Thymus (tissue), 14 donors: ENCODE measurements around the gene CALY. TPM values are rescaled to one million over a fixed set of nuclear protein-coding genes. Genes with fewer than 3 reads are reported as not detected.

Experiments used
- DNase-seq, 9 donors: peaks; one replicate each; pipeline ENCODE4 v3.0.0-alpha.2; 2013; ENCODE audit warnings: low spot score in 9 of 9, low read depth in 6 of 9, missing footprints in 1 of 9
- H3K27ac ChIP-seq, 2 donors: one replicate each; pipeline ENCODE4 v1.5.1; 2013; ENCODE audit warnings: control low read depth in 1 of 2, low read depth in 1 of 2, low read length in 1 of 2, mild to moderate bottlenecking in 1 of 2, moderate library complexity in 1 of 2
- H3K27me3 ChIP-seq, 2 donors: one replicate each; pipeline ENCODE4 v1.5.1; 2013; ENCODE audit warnings: low read length in 1 of 2; ENCODE audit not compliant: control insufficient read depth in 2 of 2, insufficient read depth in 1 of 2
- H3K36me3 ChIP-seq, 2 donors: one replicate each; pipeline ENCODE4 v1.5.1; 2013; ENCODE audit warnings: low read length in 1 of 2, mild to moderate bottlenecking in 1 of 2, moderate library complexity in 1 of 2; ENCODE audit not compliant: control insufficient read depth in 2 of 2, insufficient read depth in 2 of 2
- H3K4me1 ChIP-seq, 2 donors: one replicate each; pipeline ENCODE4 v1.5.1; 2013; ENCODE audit warnings: low read length in 2 of 2; ENCODE audit not compliant: control insufficient read depth in 2 of 2, insufficient read depth in 2 of 2
- H3K4me3 ChIP-seq, 2 donors: one replicate each; pipeline ENCODE4 v1.5.1; 2013; ENCODE audit warnings: low read length in 2 of 2, control low read depth in 1 of 2, mild to moderate bottlenecking in 1 of 2
- H3K9me3 ChIP-seq, 2 donors: one replicate each; pipeline ENCODE4 v1.5.1; 2013; ENCODE audit warnings: low read length in 1 of 2, mild to moderate bottlenecking in 1 of 2; ENCODE audit not compliant: control insufficient read depth in 2 of 2, insufficient read depth in 1 of 2
- WGBS: extraction: QIAGEN DNeasy Blood & Tissue Kit; methylation state at CpG from one replicate; pipeline ENCODE4 v1.1.7; 2013; 5-methylcytosine and 5-hydroxymethylcytosine counted together
- long read RNA-seq, 10 donors: transcript quantifications; one replicate each; lab custom pipeline, GENCODE V29; 2026
- polyA plus RNA-seq: library from polyadenylated mRNA; stranded (reverse); fragments of 200-250 nt; gene quantifications from one replicate; pipeline ENCODE4 v1.2.3, GENCODE V29; 2013
- total RNA-seq: library from RNA; stranded (reverse); fragments of 120-200 nt; gene quantifications from one replicate; pipeline ENCODE4 v1.2.4, GENCODE V29; 2013
- donor health status: healthy.

Gene CALY
- not detected for total RNA-seq
- polyA plus RNA-seq: 0.21 TPM
- long read RNA-seq, donor 1: 0 reads
- long read RNA-seq, donor 2: 0 reads
- long read RNA-seq, donor 3: 0 reads
- long read RNA-seq, donor 4: 0 reads
- long read RNA-seq, donor 5: 0 reads
- long read RNA-seq, donor 6: 0 reads
- long read RNA-seq, donor 7: 0 reads
- long read RNA-seq, donor 8: 0 reads
- long read RNA-seq, donor 9: 0 reads
- long read RNA-seq, donor 10: 0 reads

GRCh38 chr10:133336577-133337369, at the start of gene CALY:
Gene CALY (minus strand): TSS chr10:133336896. CDS start chr10:133328989, 7,907 bp downstream.
- Histone ChIP-seq H3K36me3 (no peaks in the 10 kb centered on the region), H3K27ac (no peak within 1 kb of the TSS), H3K27me3 (peaks cover 38 to 82% of the 10 kb centered on the region in 2 donors), H3K9me3 (peaks cover 9 to 13% of the 10 kb centered on the region in 2 donors), H3K4me3 (peak within 1 kb of the TSS in 1 of 2 donors; percentile 40), H3K4me1 (peaks cover 8 to 16% of the 10 kb centered on the region in 2 donors)
- DNase-seq: peak in 7 of 9 donors; percentile 41 to 79 (median 50)
- 15% methylated on average over 63 of the region's 63 CpGs for WGBS

GRCh38 chr10:133385214-133385613, 48.5 kb upstream of the CALY start:
- no peak for DNase-seq
- H3K4me1 ChIP-seq: peaks cover 8 to 18% of the 10 kb centered on the region in 2 donors
- no peak overlapping the region for H3K4me3 ChIP-seq
- no peaks in the 10 kb centered on the region for H3K36me3 ChIP-seq
- WGBS: 96% methylated on average over 2 of the region's 2 CpGs
- no peaks in the 10 kb centered on the region for H3K9me3 ChIP-seq
- peaks cover 2 to 12% of the 10 kb centered on the region in 2 donors for H3K27me3 ChIP-seq
- H3K27ac ChIP-seq: no peak overlapping the region

GRCh38 chr10:133384071-133384470, 47.4 kb upstream of the CALY start:
- no peaks in the 10 kb centered on the region for H3K9me3 ChIP-seq
- no peaks in the 10 kb centered on the region for H3K36me3 ChIP-seq
- no peak overlapping the region for H3K27ac ChIP-seq
- WGBS: 96% methylated on average over 13 of the region's 13 CpGs
- no peak for DNase-seq
- peaks cover 10 to 20% of the 10 kb centered on the region in 2 donors for H3K27me3 ChIP-seq
- H3K4me3 ChIP-seq: no peak overlapping the region
- H3K4me1 ChIP-seq: peaks cover under 1 to 11% of the 10 kb centered on the region in 2 donors

- no peak overlapping the region for H3K4me3 ChIP-seq
- no peak overlapping the region for H3K27ac ChIP-seq
- peaks cover 0 to 6% of the 10 kb centered on the region in 2 donors for H3K4me1 ChIP-seq
- DNase-seq: no peak
- no peaks in the 10 kb centered on the region for H3K36me3 ChIP-seq
- 97% methylated on average over 4 of the region's 4 CpGs for WGBS
- peaks cover 10 to 22% of the 10 kb centered on the region in 2 donors for H3K27me3 ChIP-seq
- H3K9me3 ChIP-seq: no peaks in the 10 kb centered on the region
These were observed 46.9 kb upstream of the CALY start for GRCh38 chr10:133383551-133383950.

GRCh38 chr10:133381036-133381435, 44.3 kb upstream of the CALY start:
- no peak for DNase-seq
- Histone ChIP-seq H3K36me3 (no peaks in the 10 kb centered on the region), H3K4me1 (peaks cover 3 to 11% of the 10 kb centered on the region in 2 donors), H3K27me3 (peaks cover 10 to 43% of the 10 kb centered on the region in 2 donors), H3K9me3 (no peaks in the 10 kb centered on the region), H3K4me3 (no peak overlapping the region), H3K27ac (no peak overlapping the region)
- 15% methylated on average over 8 of the region's 8 CpGs for WGBS

GRCh38 chr10:133379801-133380666, 43.3 kb upstream of the CALY start:
- no peaks in the 10 kb centered on the region for H3K9me3 ChIP-seq
- no peak for DNase-seq
- H3K36me3 ChIP-seq: no peaks in the 10 kb centered on the region
- peak overlapping the region; percentile 26 to 75 for H3K4me3 ChIP-seq
- peaks cover 3 to 11% of the 10 kb centered on the region in 2 donors for H3K4me1 ChIP-seq
- WGBS: 96% methylated on average over 36 of the region's 36 CpGs
- peak overlapping the region in 1 of 2 donors; percentile 21 for H3K27ac ChIP-seq
- peaks cover 10 to 49% of the 10 kb centered on the region in 2 donors for H3K27me3 ChIP-seq

- DNase-seq: peak in 3 of 9 donors; percentile 27 to 47 (median 37)
- no peaks in the 10 kb centered on the region for H3K36me3 ChIP-seq
- no peaks in the 10 kb centered on the region for H3K9me3 ChIP-seq
- peak within 1 kb of the TSS; percentile 56 to 75 for H3K4me3 ChIP-seq
- H3K4me1 ChIP-seq: peaks cover 3 to 11% of the 10 kb centered on the region in 2 donors
- H3K27ac ChIP-seq: peak within 1 kb of the TSS in 1 of 2 donors; percentile 62
- peaks cover 10 to 51% of the 10 kb centered on the region in 2 donors for H3K27me3 ChIP-seq
- 9% methylated on average over 65 of the region's 78 CpGs for WGBS
These were observed 42.6 kb upstream of the CALY start, which contains the start of gene PAOX for GRCh38 chr10:133379152-133379800. Gene PAOX (plus strand): TSS chr10:133379262. CDS start chr10:133379317, 55 bp downstream.
